ENCODE data around the gene PHTF1.

The PHTF1 gene

DNA sequence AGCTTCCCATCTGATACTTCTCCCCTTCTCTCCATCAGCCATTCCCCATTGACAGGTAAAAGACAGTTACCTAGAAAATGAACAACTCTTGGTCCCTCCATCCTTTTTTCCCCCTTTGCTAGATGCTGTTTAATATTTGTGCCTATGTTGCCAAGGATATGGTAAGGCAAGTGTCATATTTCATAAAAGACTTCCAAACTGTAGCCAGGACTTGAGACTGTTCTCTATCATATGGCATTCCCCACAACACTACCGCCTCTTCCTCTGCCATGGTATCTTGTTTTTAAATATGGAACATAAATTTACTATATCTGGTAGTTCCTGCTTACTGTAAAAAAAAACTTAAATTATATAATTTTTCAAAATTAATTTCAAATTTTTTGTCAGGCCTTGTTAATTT is 97.2 kb downstream of the PHTF1 start:
- DNase-seq: no peak

DNA sequence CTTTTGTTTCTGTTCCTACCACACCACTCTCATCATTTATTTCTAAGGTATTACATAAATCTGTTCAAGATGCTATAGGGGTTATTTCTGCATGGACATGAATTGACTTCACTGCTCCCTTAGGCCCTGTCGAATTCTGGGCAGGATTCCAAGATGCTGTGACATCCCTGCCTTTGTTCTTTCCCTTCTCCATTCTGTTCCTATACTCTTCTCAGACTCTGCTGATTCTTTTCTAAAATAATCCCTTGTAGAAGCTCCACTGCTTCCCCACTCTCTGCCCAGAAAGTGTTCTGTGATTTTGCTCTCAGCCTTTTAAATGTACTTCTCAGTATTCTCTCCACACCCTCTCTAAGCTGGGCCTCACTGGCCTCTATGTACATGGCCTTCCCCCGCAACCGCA is 99.2 kb downstream of the PHTF1 start:
- DNase-seq: no peak

DNA sequence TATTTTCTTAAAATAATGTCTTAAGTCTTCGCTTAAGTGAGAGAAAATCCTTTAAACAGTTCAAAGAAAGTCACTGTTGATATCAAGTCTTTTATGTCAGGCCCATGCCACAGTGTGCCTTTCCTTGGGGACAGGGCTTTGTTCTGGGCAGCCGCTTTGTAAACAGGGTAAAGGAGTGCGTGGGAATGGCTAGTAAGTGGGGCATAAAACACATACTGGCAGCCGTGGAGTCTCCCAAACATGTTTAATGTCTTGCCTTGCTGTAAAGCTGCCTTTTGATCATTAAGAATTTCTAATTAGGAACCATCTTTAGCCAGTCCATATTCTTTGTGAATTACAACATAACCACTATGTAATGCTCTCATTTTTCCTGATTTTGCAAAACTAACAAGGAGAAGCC is 99.7 kb downstream of the PHTF1 start:
- no peak for DNase-seq

DNA sequence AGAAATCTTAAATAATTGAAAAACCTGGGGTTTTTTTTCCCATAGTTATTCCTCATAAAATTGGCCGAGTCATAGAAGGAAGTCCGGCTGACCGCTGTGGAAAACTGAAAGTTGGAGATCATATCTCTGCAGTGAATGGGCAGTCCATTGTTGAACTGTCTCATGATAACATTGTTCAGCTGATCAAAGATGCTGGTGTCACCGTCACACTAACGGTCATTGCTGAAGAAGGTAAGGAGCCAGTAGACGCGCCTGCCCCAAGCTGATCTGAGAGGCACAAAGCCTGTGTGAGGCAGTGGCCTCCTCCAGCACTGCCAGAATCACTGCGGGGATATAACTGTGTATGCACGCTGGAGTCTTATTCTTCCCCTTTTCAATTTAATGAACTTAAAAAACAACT is 100.3 kb downstream of the PHTF1 start:
- DNase-seq: no peak

DNA sequence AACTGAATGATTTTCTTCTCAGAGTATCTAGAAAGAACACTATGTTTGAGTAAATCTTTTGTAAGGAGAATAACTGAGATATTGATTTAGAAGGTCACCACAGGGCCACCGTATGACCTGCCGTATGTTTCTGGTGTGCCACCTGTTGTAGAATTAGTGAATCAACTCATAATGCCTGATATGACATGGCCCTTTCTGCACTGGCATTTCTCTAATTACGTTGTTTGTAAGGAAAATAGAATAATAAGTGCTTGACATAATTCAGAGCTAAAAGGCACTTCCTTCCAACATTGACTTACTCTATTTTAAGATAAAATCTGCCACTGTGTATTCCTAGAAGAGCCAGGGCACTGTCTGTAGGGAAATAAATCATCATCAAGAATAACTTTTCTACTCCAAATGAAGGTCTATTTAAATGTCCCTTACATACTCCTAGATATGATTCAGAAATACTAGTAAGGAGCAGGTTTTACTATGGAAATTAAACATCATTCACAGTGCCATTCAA is 101.7 kb downstream of the PHTF1 start:
- DNase-seq: no peak

DNA sequence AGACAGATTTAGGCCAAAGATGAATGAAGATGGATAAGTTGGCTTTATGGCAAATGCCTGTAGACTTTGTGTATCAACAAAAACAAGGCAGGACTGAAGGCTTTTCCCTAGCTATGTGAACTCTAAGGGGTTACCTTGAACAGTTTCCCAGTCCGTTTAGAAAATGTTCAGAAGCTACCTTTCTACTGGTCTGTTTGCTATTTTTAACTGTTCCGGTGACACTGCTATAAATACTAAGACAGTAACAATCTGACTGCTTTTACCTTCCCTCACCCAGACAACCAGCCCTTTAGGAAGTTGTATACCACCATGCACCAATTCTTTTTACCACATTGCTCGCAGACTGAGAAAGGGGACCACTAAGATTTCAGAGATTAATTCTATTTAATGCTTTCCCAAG is 102.2 kb downstream of the PHTF1 start:
- no peak for DNase-seq

DNA sequence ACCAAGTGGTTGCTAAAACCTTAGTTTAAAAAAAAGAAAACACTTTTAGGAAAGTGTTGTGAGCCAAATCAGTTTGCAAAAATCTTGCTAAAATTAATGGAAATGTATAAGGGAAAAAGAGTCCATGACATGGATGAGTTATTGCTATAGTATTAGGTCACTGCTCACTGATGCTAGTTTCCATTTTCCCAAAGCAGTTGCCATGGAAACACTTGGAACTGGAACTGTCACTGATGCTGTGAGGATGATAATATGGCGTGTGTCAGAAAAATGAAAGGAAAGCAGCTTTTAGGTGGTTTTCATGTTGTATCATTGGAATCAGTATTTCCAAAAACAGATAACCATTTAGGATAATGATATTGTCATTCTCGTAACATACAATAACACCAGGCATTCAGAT is 104.4 kb downstream of the PHTF1 start:
- no peak for DNase-seq

DNA sequence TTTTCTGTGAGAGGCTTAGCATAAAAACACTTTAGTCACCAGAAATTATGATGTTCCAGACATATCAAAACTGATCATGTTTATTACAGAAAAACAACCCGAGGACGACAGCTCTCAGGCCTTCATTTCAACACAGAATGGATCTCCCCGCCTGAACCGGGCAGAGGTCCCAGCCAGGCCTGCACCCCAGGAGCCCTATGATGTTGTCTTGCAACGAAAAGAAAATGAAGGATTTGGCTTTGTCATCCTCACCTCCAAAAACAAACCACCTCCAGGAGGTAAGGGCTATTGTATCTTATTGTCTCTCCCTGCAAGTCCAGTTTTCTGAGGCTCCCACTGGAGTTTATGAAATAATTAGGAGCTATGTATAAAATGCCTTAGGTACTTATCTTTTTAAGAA is 105.5 kb downstream of the PHTF1 start:
- no peak for DNase-seq

DNA sequence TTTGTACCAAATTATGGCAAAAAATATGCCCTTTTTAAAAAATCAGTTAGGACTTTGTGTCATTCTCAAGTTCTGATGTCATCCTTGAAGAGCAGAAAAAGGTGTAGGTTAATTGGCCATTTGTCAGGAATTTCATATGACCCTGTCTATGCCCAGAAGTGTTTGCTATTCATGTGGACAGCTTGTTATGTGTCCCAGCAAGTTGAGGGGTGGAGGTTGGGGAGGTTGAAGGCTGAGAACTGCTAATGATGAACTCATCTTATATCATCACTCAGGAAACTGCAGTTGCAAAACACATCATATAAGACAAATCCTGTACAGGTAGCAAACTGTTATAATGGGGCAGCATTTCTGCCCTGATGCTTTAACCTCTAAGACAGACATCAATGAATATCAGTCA is 106.5 kb downstream of the PHTF1 start:
- DNase-seq: no peak

DNA sequence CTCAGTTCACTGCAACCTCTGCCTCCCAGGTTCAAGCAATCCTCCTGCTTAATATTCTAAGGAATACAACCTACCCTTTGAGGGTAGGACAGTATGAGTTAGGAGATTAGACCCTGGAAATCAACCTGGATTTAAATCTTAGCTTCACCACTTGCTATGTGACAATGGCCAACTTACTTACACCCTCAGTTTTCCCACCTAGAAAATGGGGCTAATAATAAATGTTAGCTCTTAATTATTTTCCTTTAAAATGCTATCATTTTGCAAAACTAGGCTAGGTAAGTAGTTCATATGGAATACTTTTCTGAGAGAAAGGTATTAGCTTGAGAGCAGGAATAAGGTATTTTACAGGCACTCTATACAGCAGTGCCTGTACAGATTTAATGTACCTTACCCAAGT is 110.8 kb downstream of the PHTF1 start:
- no peak for DNase-seq

DNA sequence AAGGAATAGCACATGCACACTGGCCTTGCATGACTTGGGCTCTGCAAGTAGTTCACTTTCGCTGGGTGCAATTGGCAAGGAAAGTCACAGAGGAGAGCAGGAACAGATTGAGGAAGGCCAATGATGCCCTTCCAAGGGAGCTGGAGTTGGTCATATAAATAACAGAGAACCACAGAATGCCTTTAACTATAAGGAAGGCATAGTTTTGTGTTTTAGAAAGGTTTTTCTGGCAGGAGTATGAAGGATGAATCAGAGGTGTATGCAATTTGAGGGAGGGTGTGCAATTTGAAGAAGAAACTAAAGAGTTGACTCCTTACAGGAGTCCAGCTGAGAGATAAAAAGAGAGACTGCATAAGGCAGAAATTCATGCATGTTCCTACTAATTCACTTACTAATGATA is 112.1 kb downstream of the PHTF1 start:
- DNase-seq: no peak

All from HCEC 1CT (cell line).